ENCODE results near the gene A4GNT. TPM values are rescaled to one million over a fixed set of nuclear protein-coding genes. Genes with fewer than 3 reads are reported as not detected.

The A4GNT gene
- total and polyA plus RNA-seq, 11 donors: not detected

- H3K27ac ChIP-seq: peak overlapping the region in 1 of 12 donors; percentile 18
- WGBS, 4 donors: 0 to 90% (median 1%) methylated on average over 1 of the region's 1 CpG
- no peaks in the 10 kb centered on the region for H3K27me3 ChIP-seq
- peaks cover 0 to 4% (median 0%) of the 10 kb centered on the region in 12 donors for H3K9me3 ChIP-seq
- no peak overlapping the region for H3K4me3 ChIP-seq
- intact Hi-C loops (cut with DNase I): no loop called here
- peaks cover 0 to 6% (median 0%) of the 10 kb centered on the region in 12 donors for H3K4me1 ChIP-seq
- TF ChIP-seq CTCF (IDR thresholded peaks at IDR 0.05) (no peak), POLR2A (IDR thresholded peaks at IDR 0.05) (no peak)
- DNase-seq: no peak
- H3K36me3 ChIP-seq: peaks cover 0 to 72% (median 32%) of the 10 kb centered on the region in 9 donors
- peak in 2 of 4 donors; percentile 25 to 64 for ATAC-seq
Measured at GRCh38 chr3:138078901-138079344, 53.3 kb downstream of the A4GNT start.

- DNase-seq: no peak
- Histone ChIP-seq H3K4me3 (no peak overlapping the region), H3K9me3 (peaks cover 0 to 6% (median 0%) of the 10 kb centered on the region in 12 donors), H3K27ac (no peak overlapping the region), H3K36me3 (peaks cover 0 to 69% (median 24%) of the 10 kb centered on the region in 9 donors), H3K4me1 (peaks cover 0 to 6% (median 0%) of the 10 kb centered on the region in 12 donors), H3K27me3 (no peaks in the 10 kb centered on the region)
- ATAC-seq: no peak
- TF ChIP-seq POLR2A (IDR thresholded peaks at IDR 0.05): no peak
- no peak for TF ChIP-seq CTCF (IDR thresholded peaks at IDR 0.05)
- 87 to 97% (median 88%) methylated on average over 4 of the region's 4 CpGs for WGBS, 4 donors
- intact Hi-C loops (cut with DNase I): no loop called here
Measured at GRCh38 chr3:138078096-138078495, 54.1 kb downstream of the A4GNT start.

Other genes with a start within 250 kb of the A4GNT start
- not detected for gene CLDN18, start 122.2 kb downstream of the A4GNT start, total RNA-seq
- under 1 TPM in 1 of 2 donors, not detected in 1; 0.01 TPM for gene CLDN18, start 122.2 kb downstream of the A4GNT start, polyA plus RNA-seq
- gene DZIP1L, start 16.8 kb downstream of the A4GNT start, total RNA-seq: 1 to 10 TPM; 1.6 to 7.6 (median 4.0) TPM
- gene DZIP1L, start 16.8 kb downstream of the A4GNT start, polyA plus RNA-seq: 1 to 10 TPM; 3.1 TPM
- gene DBR1, start 42.5 kb upstream of the A4GNT start, total RNA-seq: 10 to 100 TPM in 1 of 9 donors, 1 to 10 TPM in 8; 6.2 to 11.0 (median 7.9) TPM
- gene DBR1, start 42.5 kb upstream of the A4GNT start, polyA plus RNA-seq: 1 to 10 TPM; 3.2 to 8.1 TPM
- gene ARMC8, start 54.9 kb upstream of the A4GNT start, total RNA-seq: 10 to 100 TPM; 26.9 to 42.9 (median 33.3) TPM
- 10 to 100 TPM; 10.1 to 40.6 TPM for gene ARMC8, start 54.9 kb upstream of the A4GNT start, polyA plus RNA-seq
- gene NME9, start 197.5 kb upstream of the A4GNT start, total RNA-seq: not detected
- gene NME9, start 197.5 kb upstream of the A4GNT start, polyA plus RNA-seq: not detected
- gene MRAS, start 216.2 kb upstream of the A4GNT start, total RNA-seq: 100 to 1,000 TPM; 227 to 413 (median 254) TPM
- 100 to 1,000 TPM; 112 to 245 TPM for gene MRAS, start 216.2 kb upstream of the A4GNT start, polyA plus RNA-seq